HCT116 (cell line): ENCODE data around the gene NRCAM. TPM values are rescaled to one million over a fixed set of nuclear protein-coding genes. Genes with fewer than 3 reads are reported as not detected.

Source experiments
- ATAC-seq: fragments of 200-7000 bp; cut with Tn5 transposase; 2 replicates; pipeline ENCODE4 v1.9.1; 2020; ENCODE audit warnings: mild to moderate bottlenecking, moderate library complexity
- BruUV-seq: library from RNA; stranded (reverse); fragments of 400-500 nt; replicated peaks from 2 replicates; lab custom pipeline; 2021; lab: Mats Ljungman, UMichigan
- CTCF ChIA-PET: fragments of 300-600 bp; sonication (Branson Sonifier 250); formaldehyde crosslinking; loops from one replicate; lab custom pipeline; 2021; ENCODE audit warnings: antibody characterized with exemption; lab: Charles Lee
- POLR2A ChIA-PET: fragments of 300-600, 350-600 bp; sonication (Branson Sonifier 250); formaldehyde crosslinking; loops from one replicate; lab custom pipeline; 2021; ENCODE audit warnings: antibody characterized with exemption; lab: Charles Lee
- RAD21 ChIA-PET, 2 experiments: fragments of 300-600 bp; sonication (Branson Sonifier 250); formaldehyde crosslinking; loops; one replicate each; lab custom pipeline; 2023; ENCODE audit warnings: low total read pairs in 2 of 2; ENCODE audit not compliant: uncharacterized antibody in 2 of 2, unreplicated experiment in 2 of 2, low non-redundant PET in 1 of 2; lab: Charles Lee
- DNase-seq: peaks from one replicate; pipeline ENCODE4 v3.0.0-alpha.2; 2010; ENCODE audit warnings: low read depth, low spot score
- H2AFZ ChIP-seq: fragments of 200-600 bp; shearing (Covaris generic), sonication (generic); 2 replicates; pipeline ENCODE4 v1.6.1; 2017; ENCODE audit warnings: low read depth, mixed run types, mixed read lengths, antibody characterized with exemption, low read length; ENCODE audit not compliant: poor library complexity, severe bottlenecking
- H3K27ac ChIP-seq: 2 replicates; pipeline ENCODE4 v1.5.1; 2012; ENCODE audit warnings: low read depth, low read length
- H3K27me3 ChIP-seq: fragments of 200-600 bp; sonication (generic); 2 replicates; pipeline ENCODE4 v1.6.1; 2016; ENCODE audit warnings: mixed run types, low read length, mixed read lengths; ENCODE audit not compliant: insufficient read depth
- H3K36me3 ChIP-seq, 2 experiments: fragments of 200-500 bp in 1 of 2; fragments of 200-600 bp in 1 of 2; sonication (Bioruptor generic) in 1 of 2; sonication (generic) in 1 of 2; 2 replicates each; pipeline versions ENCODE4 v1.5.1 to v1.6.1; 2014 to 2016; ENCODE audit warnings: low read length in 2 of 2, inconsistent platforms in 1 of 2, mixed read lengths in 1 of 2, mixed run types in 1 of 2; ENCODE audit not compliant: insufficient read depth in 2 of 2, control insufficient read depth in 1 of 2
- H3K4me1 ChIP-seq, 2 experiments: fragments of 200-600 bp in 1 of 2; sonication (generic) in 1 of 2; 2 replicates each; pipeline versions ENCODE4 v1.5.1 to v1.6.1; 2012 to 2017; ENCODE audit warnings: low read length in 2 of 2, inconsistent platforms in 1 of 2, mild to moderate bottlenecking in 1 of 2, mixed read lengths in 1 of 2, mixed run types in 1 of 2, moderate library complexity in 1 of 2; ENCODE audit not compliant: insufficient read depth in 2 of 2, control insufficient read depth in 1 of 2
- H3K4me2 ChIP-seq: fragments of 200-600 bp; sonication (generic); 2 replicates; pipeline ENCODE4 v1.6.1; 2017; ENCODE audit warnings: mixed run types, low read length, mixed read lengths
- H3K4me3 ChIP-seq, 2 experiments: fragments of 200-600 bp in 1 of 2; sonication (generic) in 1 of 2; replicated peaks in 1 of 2; 2 replicates each; pipeline ENCODE4 v1.5.1; 2011 to 2016; ENCODE audit warnings: low read length in 2 of 2, control low read depth in 1 of 2, low read depth in 1 of 2, mild to moderate bottlenecking in 1 of 2, mixed read lengths in 1 of 2, mixed run types in 1 of 2
- H3K79me2 ChIP-seq: fragments of 200-600 bp; sonication (generic); 2 replicates; pipeline ENCODE4 v1.6.1; 2017; ENCODE audit warnings: mild to moderate bottlenecking, mixed run types, low read length, moderate library complexity, mixed read lengths; ENCODE audit not compliant: insufficient read depth
- H3K9ac ChIP-seq: fragments of 200-600 bp; sonication (generic); 2 replicates; pipeline ENCODE4 v1.6.1; 2016; ENCODE audit warnings: low read length, mixed read lengths
- H3K9me2 ChIP-seq: fragments of 200-600 bp; sonication (generic), shearing (Covaris generic); 2 replicates; pipeline ENCODE4 v1.6.1; 2017; ENCODE audit warnings: mixed run types, mild to moderate bottlenecking, moderate library complexity; ENCODE audit not compliant: insufficient read depth
- H3K9me3 ChIP-seq, 2 experiments: fragments of 200-500 bp in 1 of 2; fragments of 200-600 bp in 1 of 2; sonication (Bioruptor generic) in 1 of 2; sonication (generic) in 1 of 2; 2 replicates each; pipeline ENCODE4 v1.6.1; 2014 to 2017; ENCODE audit warnings: low read length in 2 of 2, mixed read lengths in 2 of 2, inconsistent platforms in 1 of 2, low read depth in 1 of 2, mild to moderate bottlenecking in 1 of 2, mixed run types in 1 of 2, moderate library complexity in 1 of 2; ENCODE audit not compliant: control insufficient read depth in 1 of 2, insufficient read depth in 1 of 2
- H4K20me1 ChIP-seq: fragments of 200-600 bp; sonication (generic), shearing (Covaris generic); 2 replicates; pipeline ENCODE4 v1.6.1; 2017; ENCODE audit warnings: mixed run types, mild to moderate bottlenecking, moderate library complexity; ENCODE audit not compliant: insufficient read depth
- ATF3 ChIP-seq: IDR thresholded peaks from 2 replicates; pipeline ENCODE4 v1.6.1; 2012
- CBX3 ChIP-seq: IDR thresholded peaks from 2 replicates; pipeline ENCODE4 v1.6.1; 2012; ENCODE audit warnings: low read depth
- CEBPB ChIP-seq: IDR thresholded peaks from 2 replicates; pipeline ENCODE4 v1.6.1; 2012; ENCODE audit warnings: low read depth
- EGR1 ChIP-seq: IDR thresholded peaks from 2 replicates; pipeline ENCODE4 v1.6.1; 2012; ENCODE audit warnings: low read depth
- ELF1 ChIP-seq: IDR thresholded peaks from 2 replicates; pipeline ENCODE4 v1.6.1; 2012; ENCODE audit warnings: low read depth, borderline replicate concordance
- EZH2 ChIP-seq: fragments of 200-600 bp; sonication (generic); IDR thresholded peaks from 2 replicates; pipeline ENCODE4 v1.6.1; 2017; ENCODE audit warnings: antibody characterized with exemption, mixed run types
- EZH2phosphoT487 ChIP-seq: fragments of 200-600 bp; IDR thresholded peaks from 2 replicates; pipeline ENCODE4 v1.6.1; 2018; ENCODE audit warnings: antibody characterized with exemption, borderline replicate concordance
- FOSL1 ChIP-seq: IDR thresholded peaks from 2 replicates; pipeline ENCODE4 v1.6.1; 2012; ENCODE audit warnings: low read depth
- JUND ChIP-seq: IDR thresholded peaks from 2 replicates; pipeline ENCODE4 v1.6.1; 2012
- MAX ChIP-seq: IDR thresholded peaks from 2 replicates; pipeline ENCODE4 v1.6.1; 2012
- POLR2A ChIP-seq: IDR thresholded peaks from 2 replicates; pipeline ENCODE4 v1.7.0; 2011; ENCODE audit warnings: borderline replicate concordance; ENCODE audit not compliant: insufficient read depth, insufficient read length; ENCODE audit errors: extremely low read depth
- POLR2AphosphoS5 ChIP-seq: IDR thresholded peaks from 2 replicates; pipeline ENCODE4 v1.6.1; 2011; ENCODE audit warnings: mild to moderate bottlenecking, low read depth, low read length, moderate library complexity
- REST ChIP-seq: IDR thresholded peaks from 2 replicates; pipeline ENCODE4 v1.6.1; 2012; ENCODE audit warnings: low read depth
- SIN3A ChIP-seq: IDR thresholded peaks from 2 replicates; pipeline ENCODE4 v1.6.1; 2012; ENCODE audit warnings: low read depth
- SP1 ChIP-seq: IDR thresholded peaks from 2 replicates; pipeline ENCODE4 v1.6.1; 2012; ENCODE audit warnings: low read depth
- SRF ChIP-seq: IDR thresholded peaks from 2 replicates; pipeline ENCODE4 v1.6.1; 2012; ENCODE audit warnings: low read depth
- TCF7L2 ChIP-seq: IDR thresholded peaks from 2 replicates; pipeline ENCODE4 v1.7.0; 2011; ENCODE audit warnings: borderline replicate concordance, inconsistent platforms; ENCODE audit not compliant: insufficient read depth, insufficient read length; ENCODE audit errors: extremely low read depth
- YY1 ChIP-seq: IDR thresholded peaks from 2 replicates; pipeline ENCODE4 v1.6.1; 2011; ENCODE audit warnings: low read length, low read depth, moderate library complexity, mild to moderate bottlenecking; ENCODE audit not compliant: insufficient replicate concordance; ENCODE audit errors: extremely low read depth
- ZFX ChIP-seq: fragments of 450-650 bp; IDR thresholded peaks from 2 replicates; pipeline ENCODE4 v1.6.1; 2017
- intact Hi-C: fragments of 100-400 bp; cut with micrococcal nuclease; formaldehyde crosslinking; loops from 2 replicates; pipeline ENCODE4 v1.10.0; 2022
- total RNA-seq: library from RNA; stranded (reverse); gene quantifications from one replicate; pipeline ENCODE4 v1.2.1, GENCODE V29; 2021; ENCODE audit not compliant: unreplicated experiment

The NRCAM gene
- total RNA-seq, 1 experiment from 2014 or later, result 0.15 TPM

GRCh38 chr7:108102671-108103312 lies 353.4 kb downstream of the NRCAM start:
- no peaks in the 10 kb centered on the region for H3K27me3 ChIP-seq
- H2AFZ ChIP-seq, result no peak overlapping the region
- POLR2A ChIA-PET, result no interaction called here
- H3K9ac ChIP-seq, result no peak overlapping the region
- H3K36me3 ChIP-seq, result no peaks in the 10 kb centered on the region
- H3K27ac ChIP-seq, result no peak overlapping the region
- no peaks in the 10 kb centered on the region for H4K20me1 ChIP-seq
- no peak overlapping the region for H3K4me3 ChIP-seq
- H3K9me3 ChIP-seq, result no peaks in the 10 kb centered on the region
- no peaks in the 10 kb centered on the region for H3K4me1 ChIP-seq
- DNase-seq (no peak), ATAC-seq (no peak)
- no TSS peak for BruUV-seq
- H3K9me2 ChIP-seq, result no peaks in the 10 kb centered on the region
- TF ChIP-seq YY1, result no peak
- TF ChIP-seq POLR2A, result no peak
- no peak for TF ChIP-seq EZH2phosphoT487
- no peak for TF ChIP-seq CBX3
- no peak for TF ChIP-seq CEBPB
- TF ChIP-seq ZFX, result no peak
- TF ChIP-seq JUND, result no peak
- no peak for TF ChIP-seq MAX
- TF ChIP-seq EGR1, result no peak
- TF ChIP-seq SRF, result no peak
- TF ChIP-seq FOSL1, result no peak
- no peak for TF ChIP-seq SP1
- TF ChIP-seq SIN3A, result no peak
- RAD21 ChIA-PET, result no interaction called here
- H3K4me2 ChIP-seq, result no peak overlapping the region
- CTCF ChIA-PET, result no interaction called here
- intact Hi-C loops, result no loop called here
- no peaks in the 10 kb centered on the region for H3K79me2 ChIP-seq

- ChIA-PET POLR2A (no interaction called here), CTCF (no interaction called here), RAD21 (no interaction called here)
- H4K20me1 ChIP-seq, result no peaks in the 10 kb centered on the region
- no peaks in the 10 kb centered on the region for H3K4me1 ChIP-seq
- no peak overlapping the region for H3K27ac ChIP-seq
- H2AFZ ChIP-seq, result no peak overlapping the region
- no peaks in the 10 kb centered on the region for H3K36me3 ChIP-seq
- H3K9me3 ChIP-seq, result no peaks in the 10 kb centered on the region
- DNase-seq, result no peak
- intact Hi-C loops, result no loop called here
- H3K79me2 ChIP-seq, result no peaks in the 10 kb centered on the region
- no peak overlapping the region for H3K9ac ChIP-seq
- H3K9me2 ChIP-seq, result no peaks in the 10 kb centered on the region
- no TSS peak for BruUV-seq
- H3K4me2 ChIP-seq, result no peak overlapping the region
- no peaks in the 10 kb centered on the region for H3K27me3 ChIP-seq
- H3K4me3 ChIP-seq, result no peak overlapping the region
- no peak for ATAC-seq
- TF ChIP-seq ELF1 (no peak), MAX (no peak), ZFX (no peak), TCF7L2 (no peak), ATF3 (no peak), EGR1 (no peak), CBX3 (no peak), EZH2phosphoT487 (no peak), SP1 (no peak), POLR2A (no peak), POLR2AphosphoS5 (no peak), FOSL1 (no peak), EZH2 (no peak), REST (no peak)
These were observed 354.5 kb downstream of the NRCAM start for GRCh38 chr7:108101759-108102158.
